ENCODE results near the gene ZNF689.

ZNF689 gene

DNA sequence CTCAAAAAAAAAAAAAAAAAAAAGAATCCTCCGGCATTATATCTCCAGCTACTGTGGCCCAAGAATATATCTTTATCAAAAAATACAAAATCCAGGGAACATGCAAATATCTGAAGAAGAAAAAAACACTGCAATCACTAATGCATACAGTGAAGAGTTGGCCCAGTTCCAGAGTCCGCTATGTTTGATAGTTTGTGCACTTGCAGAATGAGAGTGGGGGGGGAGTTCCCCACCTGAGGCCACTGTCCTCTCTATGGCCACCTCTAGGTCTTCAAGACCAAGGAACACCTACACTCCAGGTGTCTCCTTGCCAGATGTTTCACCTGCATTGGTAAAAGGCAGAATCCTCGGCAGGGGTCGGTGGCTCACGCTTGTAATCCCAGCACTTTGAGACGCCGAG, 28.7 kb downstream of the ZNF689 start:
- H3K9me3 ChIP-seq (ENCODE audit: control insufficient read depth, low read length): no peaks in the 10 kb centered on the region
- DNase-seq: no peak
- peaks cover 14% of the 10 kb centered on the region for H3K36me3 ChIP-seq (ENCODE audit: control insufficient read depth, insufficient read depth, low read length)
- no peak overlapping the region for H3K4me3 ChIP-seq (ENCODE audit: insufficient read depth, low read depth, low read length, poor library complexity, severe bottlenecking)
- H3K27ac ChIP-seq (ENCODE audit: insufficient read depth, low read length, poor library complexity, severe bottlenecking): no peak overlapping the region
- no peaks in the 10 kb centered on the region for H3K27me3 ChIP-seq (replicated peaks; ENCODE audit: control insufficient read depth, insufficient read depth, low read length, poor library complexity, severe bottlenecking)
- H3K4me1 ChIP-seq (ENCODE audit: control insufficient read depth, insufficient read depth, low read length, poor library complexity, severe bottlenecking): peaks cover 13% of the 10 kb centered on the region

DNA sequence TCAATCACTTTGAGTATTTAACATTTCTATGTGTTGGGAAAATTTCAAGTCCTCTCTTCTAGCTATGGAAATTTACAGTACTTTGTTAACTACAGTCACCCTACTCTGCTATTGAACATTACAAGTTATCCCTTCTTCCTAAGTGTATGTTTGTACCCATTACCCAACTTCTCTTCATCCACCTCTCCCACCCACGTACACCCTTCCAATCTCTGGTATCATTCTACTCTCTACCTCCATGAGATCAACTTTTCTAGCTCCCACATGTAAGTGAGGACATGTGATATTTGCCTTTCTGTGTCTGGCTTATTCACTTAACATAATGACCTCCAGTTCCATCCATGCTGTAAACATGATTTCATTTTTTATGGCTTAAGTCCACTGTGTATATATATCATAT, 35.5 kb downstream of the ZNF689 start:
- H3K4me3 ChIP-seq (ENCODE audit: insufficient read depth, low read depth, low read length, poor library complexity, severe bottlenecking): no peak overlapping the region
- H3K27me3 ChIP-seq (replicated peaks; ENCODE audit: control insufficient read depth, insufficient read depth, low read length, poor library complexity, severe bottlenecking): no peaks in the 10 kb centered on the region
- no peak overlapping the region for H3K27ac ChIP-seq (ENCODE audit: insufficient read depth, low read length, poor library complexity, severe bottlenecking)
- no peaks in the 10 kb centered on the region for H3K9me3 ChIP-seq (ENCODE audit: control insufficient read depth, low read length)
- peaks cover 15% of the 10 kb centered on the region for H3K4me1 ChIP-seq (ENCODE audit: control insufficient read depth, insufficient read depth, low read length, poor library complexity, severe bottlenecking)
- no peak for DNase-seq
- no peaks in the 10 kb centered on the region for H3K36me3 ChIP-seq (ENCODE audit: control insufficient read depth, insufficient read depth, low read length)

DNA sequence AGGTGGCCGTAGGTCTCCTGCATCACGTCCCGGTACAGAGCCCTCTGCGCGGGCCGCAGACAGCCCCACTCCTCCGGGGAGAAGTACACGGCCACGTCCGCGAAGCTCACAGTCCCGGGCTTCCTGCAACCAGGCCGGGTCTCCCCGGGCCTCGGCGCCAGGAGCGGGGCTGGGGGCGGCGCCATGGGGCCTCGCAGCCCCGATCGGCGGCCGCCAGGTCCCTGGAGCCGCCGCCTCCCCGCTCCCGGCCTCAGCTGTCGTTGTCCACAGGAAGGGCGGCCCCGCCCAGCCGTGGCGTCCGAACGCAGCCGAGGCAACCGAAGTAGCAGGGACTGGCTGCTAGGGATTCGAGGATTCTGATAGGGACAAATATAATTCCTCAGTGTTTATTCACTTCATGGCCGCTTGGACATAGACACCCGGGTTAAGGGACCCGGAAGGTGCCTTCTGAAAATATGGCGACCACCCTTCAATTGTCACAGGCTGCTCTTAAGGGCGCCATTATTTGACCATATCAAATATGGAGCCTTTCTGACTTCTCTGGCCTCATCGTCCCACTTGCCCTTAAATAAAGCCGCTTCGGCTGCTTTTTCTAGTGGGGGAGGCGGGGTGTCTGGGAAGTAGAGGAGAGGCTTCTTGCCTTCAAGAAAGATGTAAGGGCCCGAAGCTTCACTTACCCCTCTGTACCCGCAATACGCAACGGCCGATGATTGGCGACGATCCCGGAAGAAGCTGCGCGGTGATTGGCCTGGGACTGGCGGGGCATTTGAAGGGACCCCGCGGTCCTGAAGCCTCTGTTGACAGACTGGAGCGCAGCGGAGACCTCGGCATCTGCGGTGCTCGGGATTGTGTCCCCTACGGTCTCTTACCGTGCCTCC, 38.5 kb downstream of the ZNF689 start, which contains the start of gene ZNF688:
TSS of gene ZNF688 (minus strand) at position 270 of the 878 bp plus-strand sequence. CDS start at position 185, 85 bp downstream.
- Histone ChIP-seq H3K4me1 (ENCODE audit: control insufficient read depth, insufficient read depth, low read length, poor library complexity, severe bottlenecking) (peaks cover 33% of the 10 kb centered on the region), H3K27me3 (replicated peaks; ENCODE audit: control insufficient read depth, insufficient read depth, low read length, poor library complexity, severe bottlenecking) (no peaks in the 10 kb centered on the region), H3K27ac (ENCODE audit: insufficient read depth, low read length, poor library complexity, severe bottlenecking) (peak within 1 kb of the TSS; percentile 97), H3K4me3 (ENCODE audit: insufficient read depth, low read depth, low read length, poor library complexity, severe bottlenecking) (peak within 1 kb of the TSS; percentile 81), H3K36me3 (ENCODE audit: control insufficient read depth, insufficient read depth, low read length) (no peaks in the 10 kb centered on the region), H3K9me3 (ENCODE audit: control insufficient read depth, low read length) (no peaks in the 10 kb centered on the region)
- peak; percentile 91 to 96 (median 95) for DNase-seq

DNA sequence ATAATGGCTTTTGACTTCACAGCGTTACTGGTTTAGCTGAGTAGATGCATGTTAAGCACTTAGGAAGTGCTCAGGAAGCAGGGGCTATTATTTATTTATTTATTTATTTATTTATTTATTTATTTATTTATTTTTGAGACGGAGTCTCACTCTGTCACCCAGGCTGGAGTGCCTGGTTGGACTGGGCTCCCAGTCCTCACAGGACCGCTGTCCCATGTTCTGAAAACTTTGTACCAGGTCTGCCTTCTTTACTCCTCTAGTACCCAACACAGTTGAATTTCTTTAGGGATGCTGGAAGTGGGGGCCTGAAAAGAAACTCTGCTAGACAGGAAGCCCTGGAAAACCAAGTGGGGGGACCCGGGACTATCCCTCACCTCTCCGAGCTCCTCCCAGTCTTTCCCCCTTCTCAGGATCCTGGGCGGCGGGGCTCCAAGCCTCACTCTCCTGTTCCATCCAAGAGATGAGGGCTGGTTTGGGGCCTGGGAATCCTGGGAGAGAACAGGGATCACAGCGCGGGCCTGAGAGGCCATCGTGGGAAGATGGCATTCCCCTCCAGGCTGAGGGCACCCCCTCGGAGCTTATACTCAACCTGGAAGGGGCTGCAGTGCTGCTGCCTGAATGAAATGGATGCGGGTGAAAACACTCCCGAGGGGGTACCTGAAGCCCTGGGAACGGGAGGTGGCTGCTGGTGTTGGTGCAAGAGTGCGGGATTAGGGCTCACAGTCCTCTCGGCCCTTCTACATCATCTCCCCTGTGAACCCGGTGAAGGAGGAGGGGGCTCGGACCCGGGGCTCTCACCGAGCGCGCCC, 39.3 kb downstream of the ZNF689 start:
- H3K27ac ChIP-seq (ENCODE audit: insufficient read depth, low read length, poor library complexity, severe bottlenecking): peak overlapping the region; percentile 97
- peak overlapping the region; percentile 81 for H3K4me3 ChIP-seq (ENCODE audit: insufficient read depth, low read depth, low read length, poor library complexity, severe bottlenecking)
- H3K4me1 ChIP-seq (ENCODE audit: control insufficient read depth, insufficient read depth, low read length, poor library complexity, severe bottlenecking): peaks cover 33% of the 10 kb centered on the region
- no peaks in the 10 kb centered on the region for H3K36me3 ChIP-seq (ENCODE audit: control insufficient read depth, insufficient read depth, low read length)
- DNase-seq: no peak
- H3K9me3 ChIP-seq (ENCODE audit: control insufficient read depth, low read length): no peaks in the 10 kb centered on the region
- H3K27me3 ChIP-seq (replicated peaks; ENCODE audit: control insufficient read depth, insufficient read depth, low read length, poor library complexity, severe bottlenecking): no peaks in the 10 kb centered on the region

DNA sequence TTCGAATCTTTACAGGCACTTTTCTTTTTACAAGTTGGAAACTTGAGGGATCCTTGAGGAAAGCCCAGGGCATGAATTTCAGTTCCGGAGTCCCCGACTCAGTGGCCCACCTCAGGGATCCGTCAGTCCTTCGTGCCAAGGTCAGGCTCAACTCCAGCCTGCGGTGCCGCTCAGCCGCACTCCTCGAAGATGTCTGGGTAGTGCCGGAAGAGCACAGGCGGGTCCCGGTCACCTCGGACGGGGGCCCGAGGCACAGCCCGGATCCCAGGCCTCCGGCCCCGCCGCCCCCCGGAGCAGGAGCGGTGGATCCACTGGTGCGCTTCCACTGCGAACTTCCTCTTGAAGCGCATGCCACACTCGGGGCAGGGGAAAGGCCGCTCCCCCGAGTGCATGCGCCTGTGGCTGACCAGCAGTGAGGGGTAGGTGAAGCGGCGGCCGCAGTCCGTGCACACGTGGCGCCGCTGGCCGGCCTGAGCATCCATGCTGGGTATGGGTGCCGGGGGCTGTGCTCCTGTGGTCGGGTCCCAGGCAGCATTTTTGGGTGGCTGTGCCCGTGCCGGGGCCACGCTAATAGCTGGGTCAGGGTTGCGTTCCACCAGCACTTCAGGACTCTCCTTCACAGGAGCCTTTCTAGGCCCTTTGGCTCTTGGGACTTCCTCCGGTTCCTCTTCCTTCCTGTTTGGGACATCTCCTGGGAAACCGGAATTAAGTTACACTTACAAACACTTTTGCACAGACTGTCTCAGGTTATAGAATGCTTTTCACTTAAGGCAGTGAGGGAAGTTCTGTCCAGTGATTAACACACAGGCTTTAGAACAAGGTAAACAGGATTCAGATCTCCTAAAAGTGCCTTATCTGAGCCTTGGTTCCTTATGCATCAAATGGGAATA, 40.2 kb downstream of the ZNF689 start:
- no peaks in the 10 kb centered on the region for H3K9me3 ChIP-seq (ENCODE audit: control insufficient read depth, low read length)
- H3K4me1 ChIP-seq (ENCODE audit: control insufficient read depth, insufficient read depth, low read length, poor library complexity, severe bottlenecking): peaks cover 33% of the 10 kb centered on the region
- DNase-seq: no peak
- no peak overlapping the region for H3K27ac ChIP-seq (ENCODE audit: insufficient read depth, low read length, poor library complexity, severe bottlenecking)
- no peaks in the 10 kb centered on the region for H3K27me3 ChIP-seq (replicated peaks; ENCODE audit: control insufficient read depth, insufficient read depth, low read length, poor library complexity, severe bottlenecking)
- no peak overlapping the region for H3K4me3 ChIP-seq (ENCODE audit: insufficient read depth, low read depth, low read length, poor library complexity, severe bottlenecking)
- H3K36me3 ChIP-seq (ENCODE audit: control insufficient read depth, insufficient read depth, low read length): no peaks in the 10 kb centered on the region

DNA sequence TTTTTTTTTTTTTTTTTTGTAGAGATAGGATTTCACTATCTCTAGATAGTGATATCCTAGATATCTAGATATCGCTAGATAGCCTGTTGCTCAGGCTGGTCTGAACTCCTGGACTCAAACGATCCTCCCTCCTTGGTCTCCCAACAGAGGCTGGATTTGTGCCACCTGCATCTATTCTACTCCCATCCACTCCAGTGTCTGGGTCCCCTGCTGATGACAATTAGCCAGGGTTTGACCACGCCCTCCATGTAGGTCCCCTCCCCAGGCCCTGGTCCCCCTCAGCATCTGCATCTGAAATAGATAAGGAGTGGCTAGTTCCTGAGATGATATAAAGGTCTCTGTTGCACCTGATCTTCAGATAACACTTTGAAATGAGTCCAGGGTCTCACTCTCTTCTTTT, 40.9 kb downstream of the ZNF689 start:
- Histone ChIP-seq H3K27me3 (replicated peaks; ENCODE audit: control insufficient read depth, insufficient read depth, low read length, poor library complexity, severe bottlenecking) (no peaks in the 10 kb centered on the region), H3K4me1 (ENCODE audit: control insufficient read depth, insufficient read depth, low read length, poor library complexity, severe bottlenecking) (peaks cover 33% of the 10 kb centered on the region), H3K27ac (ENCODE audit: insufficient read depth, low read length, poor library complexity, severe bottlenecking) (peak overlapping the region; percentile 27), H3K4me3 (ENCODE audit: insufficient read depth, low read depth, low read length, poor library complexity, severe bottlenecking) (no peak overlapping the region), H3K36me3 (ENCODE audit: control insufficient read depth, insufficient read depth, low read length) (no peaks in the 10 kb centered on the region), H3K9me3 (ENCODE audit: control insufficient read depth, low read length) (no peaks in the 10 kb centered on the region)
- no peak for DNase-seq

DNA sequence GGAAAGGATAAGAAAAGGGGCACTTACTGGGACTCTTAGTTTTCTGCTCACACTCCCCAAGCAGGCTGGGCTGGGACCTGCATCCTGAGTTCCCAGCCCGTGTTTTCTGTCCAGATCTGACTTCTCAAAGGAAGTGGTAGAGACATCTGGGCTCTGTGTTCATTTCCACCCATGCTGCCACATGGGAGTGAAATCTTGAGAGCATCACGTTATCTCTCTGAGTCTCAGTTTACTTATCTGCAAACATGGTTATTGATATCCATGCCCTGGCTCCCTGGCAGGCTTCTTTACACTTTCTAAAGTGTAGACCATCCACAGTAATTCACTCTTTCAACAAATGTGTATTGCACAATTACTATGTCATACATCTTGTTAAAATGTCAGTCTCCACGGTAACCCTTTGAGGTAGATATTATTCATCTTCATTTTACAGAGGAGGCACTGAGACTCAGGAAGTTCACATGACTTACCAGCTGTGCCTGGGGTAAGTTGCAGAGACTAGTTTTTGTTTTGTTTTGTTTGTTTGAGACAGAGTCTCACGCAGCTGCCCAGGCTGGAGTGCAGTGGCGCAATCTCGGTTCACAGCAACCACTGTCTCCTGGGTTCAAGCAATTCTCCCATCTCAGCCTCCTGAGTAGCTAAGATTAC, 42.1 kb downstream of the ZNF689 start:
- Histone ChIP-seq H3K9me3 (ENCODE audit: control insufficient read depth, low read length) (no peaks in the 10 kb centered on the region), H3K4me1 (ENCODE audit: control insufficient read depth, insufficient read depth, low read length, poor library complexity, severe bottlenecking) (peaks cover 33% of the 10 kb centered on the region), H3K4me3 (ENCODE audit: insufficient read depth, low read depth, low read length, poor library complexity, severe bottlenecking) (no peak overlapping the region), H3K27ac (ENCODE audit: insufficient read depth, low read length, poor library complexity, severe bottlenecking) (peak overlapping the region; percentile 84), H3K36me3 (ENCODE audit: control insufficient read depth, insufficient read depth, low read length) (no peaks in the 10 kb centered on the region), H3K27me3 (replicated peaks; ENCODE audit: control insufficient read depth, insufficient read depth, low read length, poor library complexity, severe bottlenecking) (no peaks in the 10 kb centered on the region)
- DNase-seq: peak in 2 of 3 donors; percentile 25 to 33

DNA sequence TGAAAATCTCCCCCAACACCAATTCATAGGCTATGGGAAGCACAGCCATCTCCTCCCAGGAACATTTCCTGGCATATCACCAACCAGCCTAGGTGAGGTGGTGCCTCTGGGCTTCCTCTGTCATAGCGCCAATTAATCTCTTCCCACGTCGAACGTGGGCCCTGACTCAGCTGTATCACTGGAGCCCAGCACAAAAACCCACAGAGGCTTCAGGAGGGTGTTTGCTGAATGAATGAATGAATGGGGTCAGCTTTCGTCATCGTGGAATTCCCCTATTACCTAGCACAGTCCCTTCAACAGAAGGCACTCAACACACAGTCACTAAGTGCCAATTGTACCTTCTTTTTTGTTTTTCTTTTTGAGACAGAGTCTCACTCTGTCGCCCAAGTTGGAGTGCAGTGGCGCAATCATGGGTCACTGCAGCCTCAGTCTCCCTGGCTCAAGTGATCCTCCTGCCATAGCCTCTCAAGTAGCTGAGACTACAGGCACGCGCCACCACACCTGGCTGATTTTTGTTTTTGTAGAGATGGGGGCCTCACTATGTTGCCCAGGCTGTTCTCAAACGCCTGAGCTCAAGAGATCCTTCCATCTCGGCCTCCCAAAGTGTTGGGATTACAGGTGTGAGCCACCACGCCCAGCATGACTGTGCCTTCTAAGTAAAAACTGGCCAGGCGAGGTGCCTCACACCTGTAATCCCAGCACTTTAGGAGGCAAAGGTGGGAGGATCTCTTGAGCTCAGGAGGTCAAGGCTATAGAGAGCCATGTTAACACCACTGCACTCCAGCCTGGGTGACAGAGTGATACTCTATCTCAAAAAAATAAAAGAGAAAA, 42.8 kb downstream of the ZNF689 start:
- H3K4me1 ChIP-seq (ENCODE audit: control insufficient read depth, insufficient read depth, low read length, poor library complexity, severe bottlenecking): peaks cover 31% of the 10 kb centered on the region
- no peaks in the 10 kb centered on the region for H3K9me3 ChIP-seq (ENCODE audit: control insufficient read depth, low read length)
- H3K36me3 ChIP-seq (ENCODE audit: control insufficient read depth, insufficient read depth, low read length): no peaks in the 10 kb centered on the region
- H3K27ac ChIP-seq (ENCODE audit: insufficient read depth, low read length, poor library complexity, severe bottlenecking): peak overlapping the region; percentile 84
- H3K27me3 ChIP-seq (replicated peaks; ENCODE audit: control insufficient read depth, insufficient read depth, low read length, poor library complexity, severe bottlenecking): no peaks in the 10 kb centered on the region
- no peak overlapping the region for H3K4me3 ChIP-seq (ENCODE audit: insufficient read depth, low read depth, low read length, poor library complexity, severe bottlenecking)
- peak; percentile 57 to 61 (median 60) for DNase-seq

Measured in effector memory CD4-positive, alpha-beta T cell (primary cell).